NCI-H2029 treated with DMSO at 0.1 percent for 48 hours (cell line): ENCODE measurements around the gene PYY.
"Not testable (repeated sequence)": the region's sequence is repeated elsewhere in the genome, so short reads cannot be mapped to it uniquely, and the experiment has no call there.

Experiments used
- DNase-seq: peaks from one replicate; lab custom pipeline; 2025; lab: John Stamatoyannopoulos, UW

PYY gene

GRCh38 chr17:43978078-43978477 lies 24.3 kb upstream of the PYY start:
- DNase-seq, result no peak

- no peak for DNase-seq
These were observed 23.5 kb upstream of the PYY start for GRCh38 chr17:43976963-43977837.

GRCh38 chr17:43975898-43976297 lies 22.2 kb upstream of the PYY start:
- DNase-seq, result no peak

GRCh38 chr17:43974382-43975266 lies 20.9 kb upstream of the PYY start:
- no peak for DNase-seq

- not testable (repeated sequence) for DNase-seq
These were observed 18.9 kb upstream of the PYY start for GRCh38 chr17:43972444-43973212.

GRCh38 chr17:43971436-43971835 lies 17.7 kb upstream of the PYY start:
- DNase-seq, result not testable (repeated sequence)

GRCh38 chr17:43970366-43970765 lies 16.6 kb upstream of the PYY start:
- DNase-seq, result no peak

- no peak for DNase-seq
These were observed 13.6 kb upstream of the PYY start for GRCh38 chr17:43967251-43967875.

- DNase-seq, result no peak
These were observed 12.5 kb upstream of the PYY start for GRCh38 chr17:43966276-43966675.

GRCh38 chr17:43962479-43962878 lies 8.7 kb upstream of the PYY start:
- no peak for DNase-seq

GRCh38 chr17:43961954-43962353 lies 8.2 kb upstream of the PYY start:
- DNase-seq, result no peak

- DNase-seq, result not testable (repeated sequence)
These were observed 7.6 kb upstream of the PYY start for GRCh38 chr17:43961292-43961691.

- no peak for DNase-seq
These were observed 5.1 kb upstream of the PYY start for GRCh38 chr17:43958748-43959352.

- DNase-seq, result no peak
These were observed 2.5 kb upstream of the PYY start for GRCh38 chr17:43956222-43956621.

- no peak for DNase-seq
These were observed 745 bp downstream of the PYY start for GRCh38 chr17:43952724-43953666.

GRCh38 chr17:43952351-43952723 lies 1.4 kb downstream of the PYY start:
- no peak for DNase-seq

GRCh38 chr17:43951750-43952149 lies 2.0 kb downstream of the PYY start:
- DNase-seq, result no peak

- no peak for DNase-seq
These were observed 3.2 kb downstream of the PYY start for GRCh38 chr17:43950554-43950953.

GRCh38 chr17:43949781-43950180 lies 4.0 kb downstream of the PYY start:
- no peak for DNase-seq

GRCh38 chr17:43946781-43947180 lies 7.0 kb downstream of the PYY start:
- DNase-seq, result no peak
